ENCODE results near the gene DOC2A. TPM values are rescaled to one million over a fixed set of nuclear protein-coding genes. Genes with fewer than 3 reads are reported as not detected.

The DOC2A gene
- total and polyA plus RNA-seq, 11 donors, result 0.09 to 1.4 (median 0.88) TPM; not detected in 4

- whole genome bisulfite sequencing, 4 donors, result 70 to 85% (median 73%) methylated on average over 5 of the region's 5 CpGs
- Histone ChIP-seq H3K27me3 (peaks cover 0 to 15% (median 4%) of the 10 kb centered on the region in 9 donors), H3K4me1 (no peaks in the 10 kb centered on the region), H3K4me3 (no peak overlapping the region), H3K27ac (no peak overlapping the region), H3K9me3 (no peaks in the 10 kb centered on the region), H3K36me3 (no peaks in the 10 kb centered on the region)
- no peak for DNase-seq
- intact Hi-C loops (cut with DNase I), result no loop called here
- TF ChIP-seq CTCF (IDR thresholded peaks at IDR 0.05), result no peak
- no peak for TF ChIP-seq POLR2A (IDR thresholded peaks at IDR 0.05)
- ATAC-seq, result no peak
These were observed 29.4 kb upstream of the DOC2A start for GRCh38 chr16:30040221-30040620.

- intact Hi-C loops (cut with DNase I), result loop anchor here in 1 of 10 donors (10.0 kb wide), 1 partner anchor 62 kb away; the partner anchor contains the start of genes TBX6 and YPEL3
- WGBS, 4 donors, result 76 to 85% (median 78%) methylated on average over 7 of the region's 7 CpGs
- H3K9me3 ChIP-seq, result no peaks in the 10 kb centered on the region
- H3K27ac ChIP-seq, result no peak overlapping the region
- no peak overlapping the region for H3K4me3 ChIP-seq
- no peak for ATAC-seq
- DNase-seq, result no peak
- TF ChIP-seq POLR2A (IDR thresholded peaks at IDR 0.05) (no peak), CTCF (IDR thresholded peaks at IDR 0.05) (no peak)
- H3K27me3 ChIP-seq, result peaks cover 25 to 82% (median 65%) of the 10 kb centered on the region in 9 donors
- H3K36me3 ChIP-seq, result no peaks in the 10 kb centered on the region
- H3K4me1 ChIP-seq, result peaks cover 0 to 11% (median 0%) of the 10 kb centered on the region in 12 donors
These were observed 22.4 kb upstream of the DOC2A start for GRCh38 chr16:30033270-30033669.

GRCh38 chr16:30032083-30032819 lies 21.4 kb upstream of the DOC2A start:
- intact Hi-C loops (cut with DNase I), result loop anchor here in 1 of 10 donors (10.0 kb wide), 1 partner anchor 63 kb away; the partner anchor contains the start of genes TBX6 and YPEL3
- Histone ChIP-seq H3K36me3 (no peaks in the 10 kb centered on the region), H3K27ac (no peak overlapping the region), H3K27me3 (peaks cover 25 to 86% (median 67%) of the 10 kb centered on the region in 9 donors), H3K4me3 (no peak overlapping the region), H3K4me1 (peaks cover 0 to 11% (median 0%) of the 10 kb centered on the region in 12 donors), H3K9me3 (no peaks in the 10 kb centered on the region)
- ATAC-seq (peak in 1 of 4 donors; percentile 29), DNase-seq (no peak)
- TF ChIP-seq POLR2A (IDR thresholded peaks at IDR 0.05) (no peak), CTCF (IDR thresholded peaks at IDR 0.05) (peak; percentile 38 to 63 (median 54))
- WGBS, 4 donors, result 19 to 31% (median 26%) methylated on average over 11 to 12 of the region's 12 CpGs

- DNase-seq (no peak), ATAC-seq (no peak)
- Histone ChIP-seq H3K4me1 (peaks cover 0 to 11% (median 0%) of the 10 kb centered on the region in 12 donors), H3K4me3 (no peak overlapping the region), H3K27me3 (peaks cover 25 to 92% (median 67%) of the 10 kb centered on the region in 9 donors), H3K36me3 (no peaks in the 10 kb centered on the region), H3K27ac (no peak overlapping the region), H3K9me3 (no peaks in the 10 kb centered on the region)
- WGBS, 4 donors, result 22 to 27% (median 22%) methylated on average over 11 of the region's 11 CpGs
- TF ChIP-seq POLR2A (IDR thresholded peaks at IDR 0.05) (no peak), CTCF (IDR thresholded peaks at IDR 0.05) (no peak)
- intact Hi-C loops (cut with DNase I), result loop anchor here in 1 of 10 donors (10.0 kb wide), 1 partner anchor 63 kb away; the partner anchor contains the start of genes TBX6 and YPEL3
These were observed 20.7 kb upstream of the DOC2A start for GRCh38 chr16:30031477-30031918.
